GM12878 (cell line): Measurements from ENCODE around the gene CCDC9. TPM values are rescaled to one million over a fixed set of nuclear protein-coding genes. Genes with fewer than 3 reads are reported as not detected.

ENCODE experiments used
- CBX5 ChIP-seq: sonication (generic); IDR thresholded peaks from 2 replicates; pipeline ENCODE4 v1.6.1; 2016; ENCODE audit warnings: low read depth, moderate library complexity, mild to moderate bottlenecking, inconsistent platforms
- EGR1 ChIP-seq, 2 experiments: IDR thresholded peaks; 1 replicate in 1 of 2; 2 replicates in 1 of 2; pipeline ENCODE4 v1.6.1; 2011 to 2012; ENCODE audit warnings: low read depth in 2 of 2, low read length in 2 of 2, borderline replicate concordance in 1 of 2, mild to moderate bottlenecking in 1 of 2, moderate library complexity in 1 of 2
- GABPA ChIP-seq: IDR thresholded peaks from 2 replicates; pipeline ENCODE4 v1.6.1; 2014; ENCODE audit warnings: antibody characterized with exemption, low read depth, mild to moderate bottlenecking, inconsistent platforms
- MXI1 ChIP-seq: fragments of 150-350 bp; IDR thresholded peaks from 2 replicates; pipeline ENCODE4 v1.6.1; 2011; ENCODE audit warnings: low read depth, mild to moderate bottlenecking, inconsistent platforms, low read length, improper control_type of control experiment
- NFXL1 ChIP-seq: fragments of 450-650 bp; IDR thresholded peaks from 2 replicates; pipeline ENCODE4 v1.6.1; 2017; ENCODE audit warnings: antibody characterized with exemption, mild to moderate bottlenecking, borderline replicate concordance
- NFYA ChIP-seq: IDR thresholded peaks from 2 replicates; pipeline ENCODE4 v1.6.1; 2011; ENCODE audit warnings: low read depth, mild to moderate bottlenecking, low read length, improper control_type of control experiment, borderline replicate concordance
- NR2F1 ChIP-seq: fragments of 450-650 bp; conservative IDR thresholded peaks from 2 replicates; pipeline ENCODE4 v1.6.1; 2017; ENCODE audit warnings: mild to moderate bottlenecking
- POLR2A ChIP-seq: IDR thresholded peaks from 2 replicates; pipeline ENCODE4 v1.6.1; 2011; ENCODE audit warnings: low read depth, mild to moderate bottlenecking, low read length
- RAD21 ChIP-seq: IDR thresholded peaks from 2 replicates; pipeline ENCODE4 v1.6.1; 2011; ENCODE audit warnings: mild to moderate bottlenecking, low read depth, low read length, moderate library complexity; ENCODE audit not compliant: insufficient read depth
- RAD51 ChIP-seq: fragments of 450-650 bp; IDR thresholded peaks from 2 replicates; pipeline ENCODE4 v1.6.1; 2016; ENCODE audit warnings: moderate library complexity, mild to moderate bottlenecking, inconsistent platforms
- SMARCA5 ChIP-seq: fragments of 450-650 bp; IDR thresholded peaks from 2 replicates; pipeline ENCODE4 v1.6.1; 2017; ENCODE audit warnings: mild to moderate bottlenecking
- YY1 ChIP-seq: IDR thresholded peaks from 2 replicates; pipeline ENCODE4 v1.6.1; 2011; ENCODE audit warnings: low read depth, mild to moderate bottlenecking, low read length
- polyA plus RNA-seq, 11 experiments: library from polyadenylated mRNA; depleted of rRNA in 4 of 11; unstranded in 6 of 11; stranded (reverse) in 5 of 11; fragments of >200 nt; fragmentation: Nextera tagmentation in 4 of 11; fragmentation: Illumina TruSeq in 1 of 11; extraction: Ambion mirVana in 4 of 11; extraction: Trizol in 1 of 11; gene quantifications; 1 replicate in 1 of 11; 2 replicates in 10 of 11; pipeline versions ENCODE4 v1.2.1 to v1.2.3, GENCODE V29; 2011 to 2016; ENCODE audit warnings: inconsistent platforms in 2 of 11, missing spikeins in 2 of 11, low read depth in 1 of 11
- total RNA-seq, 4 experiments: library from RNA; depleted of rRNA in 3 of 4; stranded (reverse); fragments of >200 nt in 3 of 4; fragmentation: Illumina TruSeq in 1 of 4; extraction: Trizol in 1 of 4; gene quantifications; 2 replicates each; pipeline versions ENCODE4 v1.2.1 to v1.2.3, GENCODE V29; 2013 to 2021
- TF ChIP-seq, protein P1 (sequence below): IDR thresholded peaks from 2 replicates; pipeline ENCODE4 v1.6.1; 2012; ENCODE audit warnings: low read depth, low read length, improper control_type of control experiment
- TF ChIP-seq, protein P2 (sequence below): IDR thresholded peaks from 2 replicates; pipeline ENCODE4 v1.6.1; 2012; ENCODE audit warnings: improper control_type of control experiment, low read depth, low read length; ENCODE audit not compliant: insufficient replicate concordance
- TF ChIP-seq, protein P3 (sequence below): fragments of 450-650 bp; IDR thresholded peaks from 2 replicates; pipeline ENCODE4 v1.6.1; 2017; ENCODE audit warnings: mild to moderate bottlenecking, moderate library complexity
- TF ChIP-seq, protein P4 (sequence below): fragments of 150-350 bp; IDR thresholded peaks from 2 replicates; pipeline ENCODE4 v1.6.1; 2014; ENCODE audit warnings: mild to moderate bottlenecking, low read depth, low read length
- TF ChIP-seq, protein P5 (sequence below): IDR thresholded peaks from 2 replicates; pipeline ENCODE4 v1.6.1; 2012; ENCODE audit warnings: low read depth, low read length, improper control_type of control experiment

The CCDC9 gene
- total and polyA plus RNA-seq, 10 of the 15 experiments (the other 5 are each of a cell fraction or from before 2014, with no cell fraction given) = 0.18 to 17.5 (median 7.1) TPM; not detected in 1

DNA sequence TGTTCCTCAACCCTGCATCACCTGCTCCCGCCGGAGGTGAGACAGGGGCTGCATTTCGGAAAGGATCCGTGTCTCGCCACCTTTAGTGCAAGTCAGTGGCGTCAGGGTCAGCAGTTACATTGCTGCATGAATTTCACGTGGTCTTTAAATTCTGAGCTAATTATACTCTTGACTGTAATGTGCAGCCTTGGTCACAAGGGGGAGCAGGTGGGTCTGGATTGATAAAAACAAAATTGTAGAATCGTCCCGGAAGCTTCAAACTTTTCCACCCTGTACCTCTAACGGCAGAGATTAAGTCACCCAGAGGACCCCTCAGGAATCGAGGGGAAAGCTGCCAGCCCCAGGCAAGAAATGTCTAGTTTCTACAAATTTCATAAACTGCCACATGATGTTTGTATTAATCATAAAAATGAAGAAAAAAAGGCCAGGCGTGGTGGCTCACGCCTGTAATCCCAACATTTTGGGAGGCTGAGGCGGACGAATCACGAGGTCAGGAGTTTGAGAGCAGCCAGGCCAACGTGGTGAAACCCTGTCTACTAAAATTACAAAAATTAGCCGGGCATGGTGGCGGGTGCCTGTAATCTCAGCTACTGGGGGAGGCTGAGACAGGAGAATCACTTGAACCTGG is 45.5 kb upstream of the CCDC9 start (continued):
- TF ChIP-seq, protein P1, sequence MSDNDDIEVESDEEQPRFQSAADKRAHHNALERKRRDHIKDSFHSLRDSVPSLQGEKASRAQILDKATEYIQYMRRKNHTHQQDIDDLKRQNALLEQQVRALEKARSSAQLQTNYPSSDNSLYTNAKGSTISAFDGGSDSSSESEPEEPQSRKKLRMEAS = 0 out of 2 replicates have a peak, but pooled peaks have one; percentile 48
- TF ChIP-seq NFXL1 (no peak), YY1 (0 out of 2 replicates have a peak, but pooled peaks have one; percentile 39), NFYA (no peak), EGR1 (IDR thresholded peaks at IDR 0.05; ENCODE audit: borderline replicate concordance in 1 of 2, low read depth in 2 of 2, low read length in 2 of 2) (no peak), SMARCA5 (peak; percentile 62; the same call in 1 of the 2 replicates), GABPA (no peak), RAD51 (peak; percentile 41), NR2F1 (no peak), POLR2A (0 out of 2 replicates have a peak, but pooled peaks have one; percentile 29), CBX5 (no peak), MXI1 (0 out of 2 replicates have a peak, but pooled peaks have one; percentile 65), RAD21 (peak; percentile 80)
- TF ChIP-seq, protein P2, sequence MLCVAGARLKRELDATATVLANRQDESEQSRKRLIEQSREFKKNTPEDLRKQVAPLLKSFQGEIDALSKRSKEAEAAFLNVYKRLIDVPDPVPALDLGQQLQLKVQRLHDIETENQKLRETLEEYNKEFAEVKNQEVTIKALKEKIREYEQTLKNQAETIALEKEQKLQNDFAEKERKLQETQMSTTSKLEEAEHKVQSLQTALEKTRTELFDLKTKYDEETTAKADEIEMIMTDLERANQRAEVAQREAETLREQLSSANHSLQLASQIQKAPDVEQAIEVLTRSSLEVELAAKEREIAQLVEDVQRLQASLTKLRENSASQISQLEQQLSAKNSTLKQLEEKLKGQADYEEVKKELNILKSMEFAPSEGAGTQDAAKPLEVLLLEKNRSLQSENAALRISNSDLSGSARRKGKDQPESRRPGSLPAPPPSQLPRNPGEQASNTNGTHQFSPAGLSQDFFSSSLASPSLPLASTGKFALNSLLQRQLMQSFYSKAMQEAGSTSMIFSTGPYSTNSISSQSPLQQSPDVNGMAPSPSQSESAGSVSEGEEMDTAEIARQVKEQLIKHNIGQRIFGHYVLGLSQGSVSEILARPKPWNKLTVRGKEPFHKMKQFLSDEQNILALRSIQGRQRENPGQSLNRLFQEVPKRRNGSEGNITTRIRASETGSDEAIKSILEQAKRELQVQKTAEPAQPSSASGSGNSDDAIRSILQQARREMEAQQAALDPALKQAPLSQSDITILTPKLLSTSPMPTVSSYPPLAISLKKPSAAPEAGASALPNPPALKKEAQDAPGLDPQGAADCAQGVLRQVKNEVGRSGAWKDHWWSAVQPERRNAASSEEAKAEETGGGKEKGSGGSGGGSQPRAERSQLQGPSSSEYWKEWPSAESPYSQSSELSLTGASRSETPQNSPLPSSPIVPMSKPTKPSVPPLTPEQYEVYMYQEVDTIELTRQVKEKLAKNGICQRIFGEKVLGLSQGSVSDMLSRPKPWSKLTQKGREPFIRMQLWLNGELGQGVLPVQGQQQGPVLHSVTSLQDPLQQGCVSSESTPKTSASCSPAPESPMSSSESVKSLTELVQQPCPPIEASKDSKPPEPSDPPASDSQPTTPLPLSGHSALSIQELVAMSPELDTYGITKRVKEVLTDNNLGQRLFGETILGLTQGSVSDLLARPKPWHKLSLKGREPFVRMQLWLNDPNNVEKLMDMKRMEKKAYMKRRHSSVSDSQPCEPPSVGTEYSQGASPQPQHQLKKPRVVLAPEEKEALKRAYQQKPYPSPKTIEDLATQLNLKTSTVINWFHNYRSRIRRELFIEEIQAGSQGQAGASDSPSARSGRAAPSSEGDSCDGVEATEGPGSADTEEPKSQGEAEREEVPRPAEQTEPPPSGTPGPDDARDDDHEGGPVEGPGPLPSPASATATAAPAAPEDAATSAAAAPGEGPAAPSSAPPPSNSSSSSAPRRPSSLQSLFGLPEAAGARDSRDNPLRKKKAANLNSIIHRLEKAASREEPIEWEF = no peak
- TF ChIP-seq, protein P3, sequence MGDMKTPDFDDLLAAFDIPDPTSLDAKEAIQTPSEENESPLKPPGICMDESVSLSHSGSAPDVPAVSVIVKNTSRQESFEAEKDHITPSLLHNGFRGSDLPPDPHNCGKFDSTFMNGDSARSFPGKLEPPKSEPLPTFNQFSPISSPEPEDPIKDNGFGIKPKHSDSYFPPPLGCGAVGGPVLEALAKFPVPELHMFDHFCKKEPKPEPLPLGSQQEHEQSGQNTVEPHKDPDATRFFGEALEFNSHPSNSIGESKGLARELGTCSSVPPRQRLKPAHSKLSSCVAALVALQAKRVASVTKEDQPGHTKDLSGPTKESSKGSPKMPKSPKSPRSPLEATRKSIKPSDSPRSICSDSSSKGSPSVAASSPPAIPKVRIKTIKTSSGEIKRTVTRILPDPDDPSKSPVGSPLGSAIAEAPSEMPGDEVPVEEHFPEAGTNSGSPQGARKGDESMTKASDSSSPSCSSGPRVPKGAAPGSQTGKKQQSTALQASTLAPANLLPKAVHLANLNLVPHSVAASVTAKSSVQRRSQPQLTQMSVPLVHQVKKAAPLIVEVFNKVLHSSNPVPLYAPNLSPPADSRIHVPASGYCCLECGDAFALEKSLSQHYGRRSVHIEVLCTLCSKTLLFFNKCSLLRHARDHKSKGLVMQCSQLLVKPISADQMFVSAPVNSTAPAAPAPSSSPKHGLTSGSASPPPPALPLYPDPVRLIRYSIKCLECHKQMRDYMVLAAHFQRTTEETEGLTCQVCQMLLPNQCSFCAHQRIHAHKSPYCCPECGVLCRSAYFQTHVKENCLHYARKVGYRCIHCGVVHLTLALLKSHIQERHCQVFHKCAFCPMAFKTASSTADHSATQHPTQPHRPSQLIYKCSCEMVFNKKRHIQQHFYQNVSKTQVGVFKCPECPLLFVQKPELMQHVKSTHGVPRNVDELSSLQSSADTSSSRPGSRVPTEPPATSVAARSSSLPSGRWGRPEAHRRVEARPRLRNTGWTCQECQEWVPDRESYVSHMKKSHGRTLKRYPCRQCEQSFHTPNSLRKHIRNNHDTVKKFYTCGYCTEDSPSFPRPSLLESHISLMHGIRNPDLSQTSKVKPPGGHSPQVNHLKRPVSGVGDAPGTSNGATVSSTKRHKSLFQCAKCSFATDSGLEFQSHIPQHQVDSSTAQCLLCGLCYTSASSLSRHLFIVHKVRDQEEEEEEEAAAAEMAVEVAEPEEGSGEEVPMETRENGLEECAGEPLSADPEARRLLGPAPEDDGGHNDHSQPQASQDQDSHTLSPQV = no peak
- TF ChIP-seq, protein P4, sequence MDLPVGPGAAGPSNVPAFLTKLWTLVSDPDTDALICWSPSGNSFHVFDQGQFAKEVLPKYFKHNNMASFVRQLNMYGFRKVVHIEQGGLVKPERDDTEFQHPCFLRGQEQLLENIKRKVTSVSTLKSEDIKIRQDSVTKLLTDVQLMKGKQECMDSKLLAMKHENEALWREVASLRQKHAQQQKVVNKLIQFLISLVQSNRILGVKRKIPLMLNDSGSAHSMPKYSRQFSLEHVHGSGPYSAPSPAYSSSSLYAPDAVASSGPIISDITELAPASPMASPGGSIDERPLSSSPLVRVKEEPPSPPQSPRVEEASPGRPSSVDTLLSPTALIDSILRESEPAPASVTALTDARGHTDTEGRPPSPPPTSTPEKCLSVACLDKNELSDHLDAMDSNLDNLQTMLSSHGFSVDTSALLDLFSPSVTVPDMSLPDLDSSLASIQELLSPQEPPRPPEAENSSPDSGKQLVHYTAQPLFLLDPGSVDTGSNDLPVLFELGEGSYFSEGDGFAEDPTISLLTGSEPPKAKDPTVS = no peak
- TF ChIP-seq, protein P5, sequence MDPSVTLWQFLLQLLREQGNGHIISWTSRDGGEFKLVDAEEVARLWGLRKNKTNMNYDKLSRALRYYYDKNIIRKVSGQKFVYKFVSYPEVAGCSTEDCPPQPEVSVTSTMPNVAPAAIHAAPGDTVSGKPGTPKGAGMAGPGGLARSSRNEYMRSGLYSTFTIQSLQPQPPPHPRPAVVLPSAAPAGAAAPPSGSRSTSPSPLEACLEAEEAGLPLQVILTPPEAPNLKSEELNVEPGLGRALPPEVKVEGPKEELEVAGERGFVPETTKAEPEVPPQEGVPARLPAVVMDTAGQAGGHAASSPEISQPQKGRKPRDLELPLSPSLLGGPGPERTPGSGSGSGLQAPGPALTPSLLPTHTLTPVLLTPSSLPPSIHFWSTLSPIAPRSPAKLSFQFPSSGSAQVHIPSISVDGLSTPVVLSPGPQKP = no peak
